ENCODE results near the gene PTPRZ1. TPM values are rescaled to one million over a fixed set of nuclear protein-coding genes. Genes with fewer than 3 reads are reported as not detected.

The PTPRZ1 gene
- total RNA-seq (ENCODE audit: low replicate concordance) = 20.7 and 43.4 TPM in 2 replicates
- long read RNA-seq, partial matches to known transcripts = 34 of 51 reads
- long read RNA-seq, other reads (novel, unspliced or antisense) = 16 of 51 reads

GRCh38 chr7:121872831-121873288, at the start of gene PTPRZ1:
TSS of gene PTPRZ1 (plus strand) at chr7:121873161. CDS start at chr7:121873500, 339 bp downstream.
- peak within 1 kb of the TSS; percentile 61 for H3K27ac Mint-ChIP-seq
- peaks cover 3% of the 10 kb centered on the region for H3K36me3 Mint-ChIP-seq
- DNase-seq (ENCODE audit: extremely low spot score, unreplicated experiment) = peak; percentile 73
- H3K4me1 Mint-ChIP-seq (ENCODE audit: unreplicated experiment) = no peaks in the 10 kb centered on the region
- H3K4me3 Mint-ChIP-seq = peak within 1 kb of the TSS; percentile 96
- TF ChIP-seq, protein P1, sequence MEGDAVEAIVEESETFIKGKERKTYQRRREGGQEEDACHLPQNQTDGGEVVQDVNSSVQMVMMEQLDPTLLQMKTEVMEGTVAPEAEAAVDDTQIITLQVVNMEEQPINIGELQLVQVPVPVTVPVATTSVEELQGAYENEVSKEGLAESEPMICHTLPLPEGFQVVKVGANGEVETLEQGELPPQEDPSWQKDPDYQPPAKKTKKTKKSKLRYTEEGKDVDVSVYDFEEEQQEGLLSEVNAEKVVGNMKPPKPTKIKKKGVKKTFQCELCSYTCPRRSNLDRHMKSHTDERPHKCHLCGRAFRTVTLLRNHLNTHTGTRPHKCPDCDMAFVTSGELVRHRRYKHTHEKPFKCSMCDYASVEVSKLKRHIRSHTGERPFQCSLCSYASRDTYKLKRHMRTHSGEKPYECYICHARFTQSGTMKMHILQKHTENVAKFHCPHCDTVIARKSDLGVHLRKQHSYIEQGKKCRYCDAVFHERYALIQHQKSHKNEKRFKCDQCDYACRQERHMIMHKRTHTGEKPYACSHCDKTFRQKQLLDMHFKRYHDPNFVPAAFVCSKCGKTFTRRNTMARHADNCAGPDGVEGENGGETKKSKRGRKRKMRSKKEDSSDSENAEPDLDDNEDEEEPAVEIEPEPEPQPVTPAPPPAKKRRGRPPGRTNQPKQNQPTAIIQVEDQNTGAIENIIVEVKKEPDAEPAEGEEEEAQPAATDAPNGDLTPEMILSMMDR (conservative IDR thresholded peaks at IDR 0.05) = no peak
- H3K9me3 Mint-ChIP-seq = no peaks in the 10 kb centered on the region
- H3K27me3 Mint-ChIP-seq = peaks cover 70% of the 10 kb centered on the region

DNA sequence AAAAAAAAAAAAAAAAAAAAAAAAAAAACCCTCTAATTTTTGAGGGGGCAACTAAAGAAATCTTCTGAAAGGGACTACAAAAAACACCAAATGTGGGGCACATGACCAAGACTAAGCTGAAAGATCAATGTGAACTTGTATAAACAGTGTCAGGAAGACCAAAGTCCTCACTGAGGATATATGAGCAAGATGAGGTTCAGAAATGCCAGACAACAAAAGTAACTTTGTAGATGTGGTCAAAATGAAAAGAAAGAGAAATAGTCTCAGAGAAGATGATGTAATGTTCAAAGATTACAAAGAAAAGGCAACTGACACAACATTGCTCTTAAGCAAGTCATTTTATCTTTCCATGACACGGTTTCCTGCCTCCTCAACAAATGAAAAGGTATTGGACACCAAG, 48.7 kb upstream of the PTPRZ1 start:
- H3K4me1 Mint-ChIP-seq (ENCODE audit: unreplicated experiment) = no peaks in the 10 kb centered on the region
- no peak for DNase-seq (ENCODE audit: extremely low spot score, unreplicated experiment)
- TF ChIP-seq, protein P1 (conservative IDR thresholded peaks at IDR 0.05) = no peak
- H3K27me3 Mint-ChIP-seq = no peaks in the 10 kb centered on the region
- H3K4me3 Mint-ChIP-seq = no peak overlapping the region
- H3K27ac Mint-ChIP-seq = no peak overlapping the region
- H3K36me3 Mint-ChIP-seq = no peaks in the 10 kb centered on the region
- H3K9me3 Mint-ChIP-seq = no peaks in the 10 kb centered on the region

DNA sequence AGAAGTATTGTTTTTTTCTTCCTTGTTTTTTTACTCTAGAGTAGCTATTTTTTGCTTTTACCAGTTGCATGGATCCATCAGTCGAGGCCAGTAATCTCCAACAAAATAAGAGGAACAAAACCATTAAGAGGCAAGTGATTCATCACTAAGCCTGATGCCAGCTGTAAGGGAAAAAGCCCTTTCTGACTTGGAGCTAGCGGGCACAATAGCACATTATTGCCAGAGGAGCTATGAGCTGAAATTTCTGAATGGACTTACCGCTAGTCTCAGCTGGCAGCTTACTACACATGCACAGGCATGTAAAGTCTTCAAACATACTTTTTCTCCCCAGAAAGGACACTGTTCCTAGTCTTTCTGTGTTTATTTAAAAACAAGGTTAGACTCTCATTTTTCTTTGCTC, 41.6 kb upstream of the PTPRZ1 start:
- Mint-ChIP-seq H3K4me3 (no peak overlapping the region), H3K27ac (no peak overlapping the region)
- TF ChIP-seq, protein P1 (conservative IDR thresholded peaks at IDR 0.05) = no peak

GRCh38 chr7:121831801-121832200, 41.2 kb upstream of the PTPRZ1 start:
- Mint-ChIP-seq H3K36me3 (no peaks in the 10 kb centered on the region), H3K27me3 (no peaks in the 10 kb centered on the region), H3K27ac (no peak overlapping the region), H3K9me3 (no peaks in the 10 kb centered on the region), H3K4me1 (ENCODE audit: unreplicated experiment) (no peaks in the 10 kb centered on the region), H3K4me3 (no peak overlapping the region)
- TF ChIP-seq, protein P1 (conservative IDR thresholded peaks at IDR 0.05) = no peak
- DNase-seq (ENCODE audit: extremely low spot score, unreplicated experiment) = no peak

More for the DNA sequence above, 41.6 kb upstream of the PTPRZ1 start:
- Mint-ChIP-seq H3K27me3 (no peaks in the 10 kb centered on the region), H3K4me1 (ENCODE audit: unreplicated experiment) (no peaks in the 10 kb centered on the region), H3K36me3 (no peaks in the 10 kb centered on the region), H3K9me3 (no peaks in the 10 kb centered on the region)
- DNase-seq (ENCODE audit: extremely low spot score, unreplicated experiment) = no peak

DNA sequence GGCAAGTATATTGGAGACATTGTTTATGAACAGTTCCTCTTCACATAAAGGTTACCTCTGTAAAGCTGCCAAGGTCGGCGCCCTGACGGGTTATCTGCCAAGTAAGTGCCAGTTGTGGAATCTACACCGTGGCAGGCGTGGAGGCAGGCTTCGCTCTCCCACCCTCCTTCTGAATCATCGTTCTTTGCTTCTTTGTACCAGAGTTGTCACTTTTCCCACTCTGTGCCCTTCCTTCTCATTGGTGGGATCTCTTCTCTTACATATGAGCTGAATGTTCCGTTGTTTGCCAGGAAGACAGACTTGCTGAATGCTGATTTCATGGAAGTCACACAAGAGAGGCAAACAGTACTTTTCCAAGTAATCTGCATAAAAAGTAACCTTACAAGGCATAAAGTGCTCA, 40.6 kb upstream of the PTPRZ1 start:
- Mint-ChIP-seq H3K4me3 (no peak overlapping the region), H3K27me3 (no peaks in the 10 kb centered on the region), H3K36me3 (no peaks in the 10 kb centered on the region), H3K27ac (no peak overlapping the region), H3K9me3 (no peaks in the 10 kb centered on the region), H3K4me1 (ENCODE audit: unreplicated experiment) (no peaks in the 10 kb centered on the region)
- TF ChIP-seq, protein P1 (conservative IDR thresholded peaks at IDR 0.05) = no peak
- DNase-seq (ENCODE audit: extremely low spot score, unreplicated experiment) = no peak

GRCh38 chr7:121833991-121834390, 39.0 kb upstream of the PTPRZ1 start:
- Mint-ChIP-seq H3K4me1 (ENCODE audit: unreplicated experiment) (no peaks in the 10 kb centered on the region), H3K27ac (no peak overlapping the region), H3K36me3 (no peaks in the 10 kb centered on the region), H3K27me3 (no peaks in the 10 kb centered on the region), H3K4me3 (no peak overlapping the region), H3K9me3 (no peaks in the 10 kb centered on the region)
- DNase-seq (ENCODE audit: extremely low spot score, unreplicated experiment) = no peak
- TF ChIP-seq, protein P1 (conservative IDR thresholded peaks at IDR 0.05) = no peak
